Measurements from ENCODE around the gene CXCL8.
"Not testable (repeated sequence)": the region's sequence is repeated elsewhere in the genome, so short reads cannot be mapped to it uniquely, and the experiment has no call there.

The CXCL8 gene

GRCh38 chr4:73740353-73740778 is at the start of gene CXCL8:
Gene CXCL8 (plus strand): TSS chr4:73740569. CDS start chr4:73740659, 90 bp downstream.
- DNase-seq = no peak

- DNase-seq = not testable (repeated sequence)
Measured at GRCh38 chr4:73691201-73691600, 49.2 kb upstream of the CXCL8 start.

- no peak for DNase-seq
Measured at GRCh38 chr4:73691759-73692158, 48.6 kb upstream of the CXCL8 start.

GRCh38 chr4:73692254-73692653 is 48.1 kb upstream of the CXCL8 start:
- DNase-seq = no peak

GRCh38 chr4:73692701-73693100 is 47.7 kb upstream of the CXCL8 start:
- DNase-seq = no peak

- DNase-seq = no peak
Measured at GRCh38 chr4:73693811-73694210, 46.6 kb upstream of the CXCL8 start.

- no peak for DNase-seq
Measured at GRCh38 chr4:73698217-73698616, 42.2 kb upstream of the CXCL8 start.

- DNase-seq = no peak
Measured at GRCh38 chr4:73701116-73701515, 39.3 kb upstream of the CXCL8 start.

- DNase-seq = no peak
Measured at GRCh38 chr4:73702796-73703287, 37.5 kb upstream of the CXCL8 start.

GRCh38 chr4:73703320-73703719 is 37.0 kb upstream of the CXCL8 start:
- no peak for DNase-seq

- DNase-seq = peak; percentile 80
Measured at GRCh38 chr4:73704314-73705055, 35.9 kb upstream of the CXCL8 start.

GRCh38 chr4:73705056-73705432 is 35.3 kb upstream of the CXCL8 start:
- DNase-seq = no peak

- DNase-seq = no peak
Measured at GRCh38 chr4:73705721-73706120, 34.6 kb upstream of the CXCL8 start.

GRCh38 chr4:73706811-73707210 is 33.6 kb upstream of the CXCL8 start:
- DNase-seq = no peak

- DNase-seq = no peak
Measured at GRCh38 chr4:73707269-73707875, 33.0 kb upstream of the CXCL8 start.

GRCh38 chr4:73707918-73708577 is 32.3 kb upstream of the CXCL8 start:
- peak; percentile 55 for DNase-seq

- DNase-seq = no peak
Measured at GRCh38 chr4:73709451-73710033, 30.8 kb upstream of the CXCL8 start.

GRCh38 chr4:73710094-73710493 is 30.3 kb upstream of the CXCL8 start:
- DNase-seq = no peak

- no peak for DNase-seq
Measured at GRCh38 chr4:73711989-73712388, 28.4 kb upstream of the CXCL8 start.

GRCh38 chr4:73713650-73714049 is 26.7 kb upstream of the CXCL8 start:
- no peak for DNase-seq

GRCh38 chr4:73714647-73715046 is 25.7 kb upstream of the CXCL8 start:
- no peak for DNase-seq

- no peak for DNase-seq
Measured at GRCh38 chr4:73715659-73716058, 24.7 kb upstream of the CXCL8 start.
